ENCODE results near the gene C14orf180.

GRCh38 chr14:104563191-104563741 is 16.3 kb upstream of the C14orf180 start:
- TF ChIP-seq, protein P1, sequence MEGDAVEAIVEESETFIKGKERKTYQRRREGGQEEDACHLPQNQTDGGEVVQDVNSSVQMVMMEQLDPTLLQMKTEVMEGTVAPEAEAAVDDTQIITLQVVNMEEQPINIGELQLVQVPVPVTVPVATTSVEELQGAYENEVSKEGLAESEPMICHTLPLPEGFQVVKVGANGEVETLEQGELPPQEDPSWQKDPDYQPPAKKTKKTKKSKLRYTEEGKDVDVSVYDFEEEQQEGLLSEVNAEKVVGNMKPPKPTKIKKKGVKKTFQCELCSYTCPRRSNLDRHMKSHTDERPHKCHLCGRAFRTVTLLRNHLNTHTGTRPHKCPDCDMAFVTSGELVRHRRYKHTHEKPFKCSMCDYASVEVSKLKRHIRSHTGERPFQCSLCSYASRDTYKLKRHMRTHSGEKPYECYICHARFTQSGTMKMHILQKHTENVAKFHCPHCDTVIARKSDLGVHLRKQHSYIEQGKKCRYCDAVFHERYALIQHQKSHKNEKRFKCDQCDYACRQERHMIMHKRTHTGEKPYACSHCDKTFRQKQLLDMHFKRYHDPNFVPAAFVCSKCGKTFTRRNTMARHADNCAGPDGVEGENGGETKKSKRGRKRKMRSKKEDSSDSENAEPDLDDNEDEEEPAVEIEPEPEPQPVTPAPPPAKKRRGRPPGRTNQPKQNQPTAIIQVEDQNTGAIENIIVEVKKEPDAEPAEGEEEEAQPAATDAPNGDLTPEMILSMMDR (IDR thresholded peaks at IDR 0.05; ENCODE audit: insufficient read depth, low read depth, low read length): no peak
- TF ChIP-seq EZH2 (IDR thresholded peaks at IDR 0.05; ENCODE audit: insufficient read depth, low read length): no peak

Measured in astrocyte (in vitro differentiated cells and primary cell).